ENCODE data around the gene RAD9B.
"Not testable (repeated sequence)": the region's sequence is repeated elsewhere in the genome, so short reads cannot be mapped to it uniquely, and the experiment has no call there.

RAD9B gene

GRCh38 chr12:110501752-110502738 is at the start of gene RAD9B, which contains the start of gene VPS29:
TSS of gene RAD9B (plus strand) at chr12:110502331. CDS start at chr12:110502338, 7 bp downstream.
TSS of gene VPS29 (minus strand) at chr12:110502111. CDS start at chr12:110502051, 60 bp downstream.
- Histone ChIP-seq H3K4me1 (ENCODE audit: control insufficient read depth, insufficient read depth, low read length) (peaks cover 17% of the 10 kb centered on the region), H3K4me3 (ENCODE audit: low read length) (peak within 1 kb of the TSS; percentile 70), H3K9me3 (ENCODE audit: control insufficient read depth, low read length) (no peaks in the 10 kb centered on the region), H3K27me3 (ENCODE audit: control insufficient read depth, insufficient read depth, low read length) (no peaks in the 10 kb centered on the region), H3K36me3 (ENCODE audit: control insufficient read depth, insufficient read depth, low read length) (no peaks in the 10 kb centered on the region), H3K9ac (ENCODE audit: low read length) (peak within 1 kb of the TSS; percentile 86)

- no peaks in the 10 kb centered on the region for H3K9me3 ChIP-seq (ENCODE audit: control insufficient read depth, low read length)
- no peaks in the 10 kb centered on the region for H3K36me3 ChIP-seq (ENCODE audit: control insufficient read depth, insufficient read depth, low read length)
- no peaks in the 10 kb centered on the region for H3K4me1 ChIP-seq (ENCODE audit: control insufficient read depth, insufficient read depth, low read length)
- H3K4me3 ChIP-seq (ENCODE audit: low read length) = no peak overlapping the region
- no peaks in the 10 kb centered on the region for H3K27me3 ChIP-seq (ENCODE audit: control insufficient read depth, insufficient read depth, low read length)
- H3K9ac ChIP-seq (ENCODE audit: low read length) = no peak overlapping the region
Observed at GRCh38 chr12:110453569-110454296, 48.4 kb upstream of the RAD9B start.

DNA sequence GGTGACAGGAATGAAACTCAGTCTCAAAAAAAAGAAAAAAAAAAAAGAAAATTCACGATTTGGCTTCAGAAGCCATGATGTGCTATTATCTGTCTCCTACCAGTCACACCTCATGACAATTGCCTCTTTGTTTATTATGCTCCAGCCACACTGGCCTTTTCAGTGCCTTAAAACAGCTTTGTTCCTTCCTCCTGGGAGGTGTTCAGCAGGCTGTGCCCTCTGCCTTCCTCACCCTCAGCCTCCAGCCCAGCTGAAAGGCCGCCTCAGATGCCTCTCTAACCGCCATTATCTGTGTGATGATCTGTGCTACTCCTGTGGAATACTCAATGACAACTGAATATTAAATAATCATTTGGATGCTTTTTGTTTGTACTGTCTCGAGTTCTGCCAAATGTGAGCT is 43.4 kb upstream of the RAD9B start:
- no peaks in the 10 kb centered on the region for H3K36me3 ChIP-seq (ENCODE audit: control insufficient read depth, insufficient read depth, low read length)
- H3K9me3 ChIP-seq (ENCODE audit: control insufficient read depth, low read length) = no peaks in the 10 kb centered on the region
- no peaks in the 10 kb centered on the region for H3K27me3 ChIP-seq (ENCODE audit: control insufficient read depth, insufficient read depth, low read length)
- no peak overlapping the region for H3K9ac ChIP-seq (ENCODE audit: low read length)
- no peaks in the 10 kb centered on the region for H3K4me1 ChIP-seq (ENCODE audit: control insufficient read depth, insufficient read depth, low read length)
- no peak overlapping the region for H3K4me3 ChIP-seq (ENCODE audit: low read length)

DNA sequence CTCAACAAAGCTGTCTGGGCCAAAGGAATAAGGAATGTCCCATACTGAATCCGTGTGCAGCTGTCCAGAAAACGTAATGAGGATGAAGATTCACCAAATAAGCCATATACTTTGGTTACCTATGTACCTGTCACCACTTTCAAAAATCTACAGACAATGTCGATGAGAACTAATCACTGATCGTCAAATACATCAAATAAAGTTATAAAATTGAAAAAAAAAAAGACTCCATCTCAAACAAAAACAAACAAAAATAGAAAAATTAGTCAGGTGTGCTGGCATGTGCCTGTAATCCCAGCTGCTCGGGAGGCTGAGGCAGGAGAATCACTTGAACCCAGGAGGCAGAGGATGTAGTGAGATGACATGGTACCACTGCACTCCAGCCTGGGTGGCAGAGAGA is 40.9 kb upstream of the RAD9B start:
- not testable (repeated sequence) for H3K27me3 ChIP-seq (ENCODE audit: control insufficient read depth, insufficient read depth, low read length); H3K36me3 ChIP-seq (ENCODE audit: control insufficient read depth, insufficient read depth, low read length); H3K4me1 ChIP-seq (ENCODE audit: control insufficient read depth, insufficient read depth, low read length); H3K4me3 ChIP-seq (ENCODE audit: low read length); H3K9me3 ChIP-seq (ENCODE audit: control insufficient read depth, low read length); H3K9ac ChIP-seq (ENCODE audit: low read length)

- Histone ChIP-seq H3K4me3 (ENCODE audit: low read length) (no peak overlapping the region), H3K27me3 (ENCODE audit: control insufficient read depth, insufficient read depth, low read length) (no peaks in the 10 kb centered on the region), H3K36me3 (ENCODE audit: control insufficient read depth, insufficient read depth, low read length) (no peaks in the 10 kb centered on the region), H3K4me1 (ENCODE audit: control insufficient read depth, insufficient read depth, low read length) (no peaks in the 10 kb centered on the region), H3K9ac (ENCODE audit: low read length) (no peak overlapping the region), H3K9me3 (ENCODE audit: control insufficient read depth, low read length) (no peaks in the 10 kb centered on the region)
Observed at GRCh38 chr12:110465024-110465423, 37.1 kb upstream of the RAD9B start.

DNA sequence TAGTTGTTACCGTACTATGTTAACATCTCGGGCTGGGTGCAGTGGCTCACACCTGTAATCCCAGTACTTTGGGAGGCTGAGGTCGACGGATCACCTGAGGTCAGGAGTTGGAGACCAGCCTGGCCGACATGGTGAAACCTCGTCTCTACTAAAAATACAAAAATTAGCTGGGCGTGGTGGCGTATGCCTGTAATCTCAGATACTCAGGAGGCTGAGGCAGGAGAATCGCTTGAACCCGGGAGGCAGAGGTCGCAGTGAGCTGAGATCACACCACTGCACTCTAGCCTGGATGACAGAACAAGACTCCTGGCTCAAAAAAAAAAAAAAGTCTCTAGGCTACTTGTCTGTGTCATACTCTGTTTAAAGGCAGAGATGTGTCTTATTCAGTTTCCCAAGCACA is 36.4 kb upstream of the RAD9B start:
- H3K9ac ChIP-seq (ENCODE audit: low read length); H3K9me3 ChIP-seq (ENCODE audit: control insufficient read depth, low read length); H3K4me3 ChIP-seq (ENCODE audit: low read length); H3K4me1 ChIP-seq (ENCODE audit: control insufficient read depth, insufficient read depth, low read length); H3K36me3 ChIP-seq (ENCODE audit: control insufficient read depth, insufficient read depth, low read length); H3K27me3 ChIP-seq (ENCODE audit: control insufficient read depth, insufficient read depth, low read length): not testable (repeated sequence)

DNA sequence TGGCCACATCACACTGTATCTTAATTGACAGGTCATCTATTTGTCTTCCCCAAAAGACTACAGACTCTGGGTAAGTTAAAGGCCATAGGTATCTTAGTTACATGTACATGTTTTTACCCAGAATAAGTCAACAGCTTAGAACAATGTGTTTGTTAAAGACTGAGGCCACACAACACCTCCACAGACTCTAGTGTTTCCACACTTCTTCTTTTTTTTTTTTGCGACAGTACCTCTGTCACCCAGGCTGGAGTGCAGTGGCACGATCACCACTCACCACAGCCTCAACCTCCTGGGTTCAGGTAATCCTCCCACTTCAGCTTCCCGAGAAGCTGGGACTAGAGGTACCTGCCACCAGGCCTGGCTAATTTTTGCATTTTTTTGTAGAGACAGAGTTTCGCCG is 35.3 kb upstream of the RAD9B start:
- Histone ChIP-seq H3K4me3 (ENCODE audit: low read length) (no peak overlapping the region), H3K9ac (ENCODE audit: low read length) (no peak overlapping the region), H3K4me1 (ENCODE audit: control insufficient read depth, insufficient read depth, low read length) (no peaks in the 10 kb centered on the region), H3K27me3 (ENCODE audit: control insufficient read depth, insufficient read depth, low read length) (no peaks in the 10 kb centered on the region), H3K9me3 (ENCODE audit: control insufficient read depth, low read length) (no peaks in the 10 kb centered on the region), H3K36me3 (ENCODE audit: control insufficient read depth, insufficient read depth, low read length) (no peaks in the 10 kb centered on the region)

GRCh38 chr12:110467847-110468213 is 34.3 kb upstream of the RAD9B start:
- H3K36me3 ChIP-seq (ENCODE audit: control insufficient read depth, insufficient read depth, low read length) = no peaks in the 10 kb centered on the region
- H3K4me3 ChIP-seq (ENCODE audit: low read length) = peak overlapping the region; percentile 90
- H3K9me3 ChIP-seq (ENCODE audit: control insufficient read depth, low read length) = no peaks in the 10 kb centered on the region
- H3K9ac ChIP-seq (ENCODE audit: low read length) = peak overlapping the region; percentile 73
- H3K4me1 ChIP-seq (ENCODE audit: control insufficient read depth, insufficient read depth, low read length) = no peaks in the 10 kb centered on the region
- H3K27me3 ChIP-seq (ENCODE audit: control insufficient read depth, insufficient read depth, low read length) = no peaks in the 10 kb centered on the region

GRCh38 chr12:110468214-110469048 is 33.7 kb upstream of the RAD9B start, which contains the start of the genes FAM216A and GPN3:
TSS of gene FAM216A (plus strand) at chr12:110468845. CDS start at chr12:110468876, 31 bp downstream.
TSS of gene GPN3 (minus strand) at chr12:110468257. CDS start at chr12:110468203, 54 bp downstream.
- H3K27me3 ChIP-seq (ENCODE audit: control insufficient read depth, insufficient read depth, low read length) = no peaks in the 10 kb centered on the region
- no peaks in the 10 kb centered on the region for H3K4me1 ChIP-seq (ENCODE audit: control insufficient read depth, insufficient read depth, low read length)
- H3K36me3 ChIP-seq (ENCODE audit: control insufficient read depth, insufficient read depth, low read length) = no peaks in the 10 kb centered on the region

DNA sequence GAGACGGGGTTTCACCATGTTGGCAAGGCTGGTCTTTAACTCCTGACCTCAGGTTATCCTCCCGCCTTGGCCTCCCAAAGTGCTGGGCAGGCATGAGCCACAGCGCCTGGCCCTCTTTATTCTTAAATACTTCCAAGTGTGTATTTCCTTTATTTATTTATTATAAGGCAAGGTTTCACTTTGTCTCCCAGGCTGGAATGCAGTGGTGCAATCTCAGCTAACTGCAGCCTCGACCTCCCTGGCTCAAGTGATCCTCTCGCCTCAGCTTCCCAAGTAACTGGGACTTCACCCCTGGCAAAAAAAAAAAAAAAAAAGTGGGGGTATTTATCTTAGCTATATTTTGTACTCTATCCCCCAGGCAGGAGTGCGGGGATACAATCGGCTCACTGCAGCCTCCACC is 26.7 kb upstream of the RAD9B start:
- Histone ChIP-seq H3K4me3 (ENCODE audit: low read length) (no peak overlapping the region), H3K27me3 (ENCODE audit: control insufficient read depth, insufficient read depth, low read length) (no peaks in the 10 kb centered on the region), H3K9me3 (ENCODE audit: control insufficient read depth, low read length) (no peaks in the 10 kb centered on the region), H3K36me3 (ENCODE audit: control insufficient read depth, insufficient read depth, low read length) (no peaks in the 10 kb centered on the region), H3K9ac (ENCODE audit: low read length) (no peak overlapping the region), H3K4me1 (ENCODE audit: control insufficient read depth, insufficient read depth, low read length) (no peaks in the 10 kb centered on the region)

More at GRCh38 chr12:110468214-110469048, 33.7 kb upstream of the RAD9B start, which contains the start of the genes FAM216A and GPN3:
- H3K9me3 ChIP-seq (ENCODE audit: control insufficient read depth, low read length) = no peaks in the 10 kb centered on the region
- H3K9ac ChIP-seq (ENCODE audit: low read length) = peak within 1 kb of the TSS; percentile 73
- H3K4me3 ChIP-seq (ENCODE audit: low read length) = peak within 1 kb of the TSS; percentile 90

DNA sequence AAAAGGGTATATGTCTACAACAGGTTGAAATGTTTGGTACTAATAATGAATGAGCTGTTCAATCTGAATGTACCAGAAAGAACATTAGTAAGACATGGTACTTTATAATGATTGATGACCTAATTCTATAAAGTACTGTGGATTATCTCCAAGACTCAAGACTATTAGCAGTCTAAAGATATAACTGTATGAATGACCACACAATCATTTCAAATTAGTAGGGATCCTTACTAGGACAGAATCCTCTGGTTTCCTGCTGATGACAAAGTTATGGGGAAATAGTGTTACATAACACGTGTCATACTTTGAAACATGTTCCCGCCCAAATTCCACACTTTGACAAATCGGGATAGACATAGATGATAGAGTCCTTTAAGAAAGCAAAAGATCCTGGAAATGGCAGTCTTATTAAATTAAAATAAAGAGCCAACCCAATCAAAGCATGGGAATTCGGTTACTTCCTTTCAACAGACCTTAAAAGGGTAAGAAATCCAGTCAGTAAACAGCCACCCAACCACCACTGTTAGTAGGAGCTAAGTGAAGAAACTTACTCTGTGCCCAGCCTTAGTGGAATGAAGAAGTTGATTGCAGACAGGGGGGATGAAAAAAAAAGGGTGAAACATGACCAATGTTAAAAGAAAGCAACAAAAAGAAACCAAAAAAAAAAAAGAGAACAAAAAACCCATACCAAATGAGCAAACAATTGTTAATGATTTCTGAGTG is 3.0 kb upstream of the RAD9B start:
- no peaks in the 10 kb centered on the region for H3K9me3 ChIP-seq (ENCODE audit: control insufficient read depth, low read length)
- no peak overlapping the region for H3K9ac ChIP-seq (ENCODE audit: low read length)
- H3K27me3 ChIP-seq (ENCODE audit: control insufficient read depth, insufficient read depth, low read length) = no peaks in the 10 kb centered on the region
- no peaks in the 10 kb centered on the region for H3K36me3 ChIP-seq (ENCODE audit: control insufficient read depth, insufficient read depth, low read length)
- no peak overlapping the region for H3K4me3 ChIP-seq (ENCODE audit: low read length)
- peaks cover 17% of the 10 kb centered on the region for H3K4me1 ChIP-seq (ENCODE audit: control insufficient read depth, insufficient read depth, low read length)
